H1 (cell line): ENCODE measurements around the gene CFB. TPM values are rescaled to one million over a fixed set of nuclear protein-coding genes. Genes with fewer than 3 reads are reported as not detected.

Source experiments
- CTCF ChIA-PET: fragments of 300-600 bp; sonication (Branson Sonifier 250); formaldehyde crosslinking; loops from one replicate; lab custom pipeline; 2021; ENCODE audit not compliant: partially characterized antibody; lab: Charles Lee
- POLR2A ChIA-PET: fragments of 300-600 bp; sonication (Branson Sonifier 250); formaldehyde crosslinking; loops from one replicate; lab custom pipeline; 2021; ENCODE audit warnings: inconsistent platforms; ENCODE audit not compliant: partially characterized antibody; lab: Charles Lee
- DNase-seq, 2 experiments: peaks; one replicate each; pipeline versions ENCODE4 v3.0.0 to v3.0.0-alpha.2; 2010 to 2022; ENCODE audit warnings: low spot score in 2 of 2, low read depth in 1 of 2, mixed read lengths in 1 of 2
- FAIRE-seq: peaks from 2 replicates; lab custom pipeline; 2011; peaks lifted over from hg19 to GRCh38; lab: Jason Lieb, UNC
- H2AFZ ChIP-seq: 2 replicates; pipeline ENCODE4 v1.8.1; 2012; ENCODE audit warnings: low read length, inconsistent platforms
- H2AK5ac ChIP-seq: 2 replicates; pipeline ENCODE4 v1.6.1; 2013; ENCODE audit warnings: low read depth, low read length
- H2BK120ac ChIP-seq: replicated peaks from 2 replicates; pipeline ENCODE3; 2013; ENCODE audit warnings: low read depth, low read length, inconsistent platforms
- H2BK12ac ChIP-seq: 2 replicates; pipeline ENCODE4 v1.6.1; 2013; ENCODE audit warnings: low read depth, low read length
- H2BK15ac ChIP-seq: 2 replicates; pipeline ENCODE4 v1.6.1; 2013; ENCODE audit warnings: low read length
- H2BK20ac ChIP-seq: 2 replicates; pipeline ENCODE4 v1.6.1; 2013; ENCODE audit warnings: low read length
- H2BK5ac ChIP-seq: 2 replicates; pipeline ENCODE4 v1.6.1; 2013; ENCODE audit warnings: low read depth, low read length
- H3K14ac ChIP-seq: 2 replicates; pipeline ENCODE4 v1.6.1; 2013; ENCODE audit warnings: inconsistent platforms; ENCODE audit not compliant: insufficient read length
- H3K18ac ChIP-seq: 2 replicates; pipeline ENCODE4 v1.6.1; 2013; ENCODE audit warnings: low read length; ENCODE audit errors: extremely low read depth
- H3K23ac ChIP-seq: 2 replicates; pipeline ENCODE4 v1.6.1; 2013; ENCODE audit warnings: inconsistent platforms; ENCODE audit not compliant: insufficient read length
- H3K23me2 ChIP-seq: 2 replicates; pipeline ENCODE4 v1.6.1; 2013; ENCODE audit warnings: low read depth, low read length
- H3K27ac ChIP-seq: 2 replicates; pipeline ENCODE4 v1.6.1; 2011; ENCODE audit warnings: low read depth, low read length, inconsistent platforms
- H3K27me3 ChIP-seq, 4 experiments: replicated peaks in 1 of 4; 1 replicate in 1 of 4; 2 replicates in 3 of 4; pipeline versions ENCODE4 v1.6.1 to v1.8.1; 2011 to 2013; ENCODE audit warnings: low read length in 3 of 4, mild to moderate bottlenecking in 3 of 4, inconsistent platforms in 2 of 4, mixed read lengths in 2 of 4, moderate library complexity in 1 of 4; ENCODE audit not compliant: control insufficient read depth in 3 of 4, insufficient read depth in 3 of 4; ENCODE audit errors: extremely low read depth in 1 of 4
- H3K36me3 ChIP-seq, 4 experiments: 2 replicates each; pipeline versions ENCODE4 v1.6.1 to v1.8.1; 2011 to 2013; ENCODE audit warnings: mild to moderate bottlenecking in 4 of 4, low read length in 3 of 4, moderate library complexity in 2 of 4, control low read depth in 1 of 4, inconsistent platforms in 1 of 4; ENCODE audit not compliant: insufficient read depth in 4 of 4, control insufficient read depth in 2 of 4
- H3K4ac ChIP-seq: replicated peaks from 2 replicates; pipeline ENCODE3; 2013; ENCODE audit warnings: low read length, low read depth, mixed read lengths, inconsistent platforms; ENCODE audit not compliant: insufficient read length
- H3K4me1 ChIP-seq, 4 experiments: replicated peaks in 1 of 4; 1 replicate in 1 of 4; 2 replicates in 3 of 4; pipeline versions ENCODE4 v1.6.1 to v1.8.1; 2011 to 2013; ENCODE audit warnings: low read length in 3 of 4, inconsistent platforms in 2 of 4, mixed read lengths in 1 of 4; ENCODE audit not compliant: insufficient read depth in 4 of 4, control insufficient read depth in 3 of 4
- H3K4me2 ChIP-seq, 2 experiments: 2 replicates each; pipeline versions ENCODE4 v1.6.1 to v1.8.1; 2011 to 2013; ENCODE audit warnings: low read depth in 2 of 2, low read length in 2 of 2, control low read depth in 1 of 2, inconsistent platforms in 1 of 2, mild to moderate bottlenecking in 1 of 2; ENCODE audit not compliant: insufficient read depth in 1 of 2
- H3K4me3 ChIP-seq, 4 experiments: fragments of 200-600, 300-600 bp in 1 of 4; sonication (generic), shearing (Covaris generic), sonication (Bioruptor Twin) in 1 of 4; 2 replicates each; pipeline versions ENCODE4 v1.5.1 to v1.8.1; 2011 to 2016; ENCODE audit warnings: low read length in 4 of 4, low read depth in 3 of 4, control low read depth in 2 of 4, inconsistent platforms in 2 of 4, mild to moderate bottlenecking in 2 of 4, mixed read lengths in 1 of 4, moderate library complexity in 1 of 4; ENCODE audit not compliant: insufficient read depth in 2 of 4; ENCODE audit errors: extremely low read depth in 1 of 4
- H3K56ac ChIP-seq: replicated peaks from 2 replicates; pipeline ENCODE3; 2013; ENCODE audit warnings: low read depth, mild to moderate bottlenecking, mixed read lengths, low read length, inconsistent platforms; ENCODE audit not compliant: insufficient read length
- H3K79me1 ChIP-seq: 2 replicates; pipeline ENCODE4 v1.6.1; 2013; ENCODE audit warnings: low read depth, low read length, control low read depth
- H3K79me2 ChIP-seq, 2 experiments: 2 replicates each; pipeline versions ENCODE4 v1.6.1 to v1.8.1; 2012 to 2013; ENCODE audit warnings: low read length in 2 of 2, mild to moderate bottlenecking in 2 of 2, inconsistent platforms in 1 of 2; ENCODE audit not compliant: insufficient read depth in 2 of 2, control insufficient read depth in 1 of 2
- H3K9ac ChIP-seq, 4 experiments: replicated peaks in 1 of 4; 1 replicate in 1 of 4; 2 replicates in 3 of 4; pipeline versions ENCODE4 v1.6.1 to v1.8.1; 2011 to 2013; ENCODE audit warnings: low read depth in 3 of 4, low read length in 3 of 4, control low read depth in 2 of 4, mild to moderate bottlenecking in 2 of 4, moderate library complexity in 2 of 4, inconsistent platforms in 1 of 4; ENCODE audit errors: extremely low read depth in 1 of 4
- H3K9me3 ChIP-seq, 2 experiments: 2 replicates each; pipeline versions ENCODE4 v1.6.1 to v1.8.1; 2012 to 2013; ENCODE audit warnings: mild to moderate bottlenecking in 2 of 2, moderate library complexity in 2 of 2, control low read depth in 1 of 2, inconsistent platforms in 1 of 2, low read depth in 1 of 2, low read length in 1 of 2, mixed read lengths in 1 of 2; ENCODE audit not compliant: insufficient read depth in 2 of 2
- H4K20me1 ChIP-seq, 2 experiments: replicated peaks in 1 of 2; 2 replicates each; pipeline versions ENCODE3 to v1.8.1; 2011 to 2013; ENCODE audit warnings: inconsistent platforms in 2 of 2, low read length in 2 of 2, mild to moderate bottlenecking in 1 of 2; ENCODE audit not compliant: insufficient read depth in 2 of 2, control insufficient read depth in 1 of 2
- H4K5ac ChIP-seq: 2 replicates; pipeline ENCODE4 v1.6.1; 2013; ENCODE audit warnings: low read length, low read depth, mixed read lengths, inconsistent platforms; ENCODE audit not compliant: insufficient read length
- H4K8ac ChIP-seq: 2 replicates; pipeline ENCODE4 v1.8.0; 2013; ENCODE audit warnings: mild to moderate bottlenecking, moderate library complexity, low read length, inconsistent platforms; ENCODE audit not compliant: insufficient read depth; ENCODE audit errors: extremely low read depth
- H4K91ac ChIP-seq: replicated peaks from 2 replicates; pipeline ENCODE3; 2013; ENCODE audit warnings: low read length, mixed read lengths, inconsistent platforms; ENCODE audit not compliant: insufficient read length
- E2F6 ChIP-seq: IDR thresholded peaks from 2 replicates; pipeline ENCODE4 v1.6.1; 2012; ENCODE audit warnings: inconsistent platforms
- SUZ12 ChIP-seq: fragments of 200-600 bp; sonication (generic); IDR thresholded peaks from 2 replicates; pipeline ENCODE4 v1.6.1; 2012; ENCODE audit warnings: mild to moderate bottlenecking, inconsistent platforms, low read length, moderate library complexity, mixed read lengths
- WGBS, 2 experiments: shearing (Covaris generic) in 1 of 2; methylation state at CpG; one replicate each; pipeline versions ENCODE4 v1.1.6 to v1.1.7; 2013 to 2015; ENCODE audit warnings: low lambda C conversion rate in 2 of 2, mixed read lengths in 2 of 2, inconsistent platforms in 1 of 2, low coverage in 1 of 2, missing lambda C conversion rate in 1 of 2; ENCODE audit not compliant: insufficient replicate concordance in 2 of 2, insufficient coverage in 1 of 2, insufficient read length in 1 of 2; ENCODE audit errors: extremely low coverage in 1 of 2, missing lambda C conversion rate in 1 of 2; 5-methylcytosine and 5-hydroxymethylcytosine counted together
- polyA plus RNA-seq, 7 experiments: library from polyadenylated mRNA; depleted of rRNA in 3 of 7; stranded (reverse) in 5 of 7; unstranded in 2 of 7; fragments of >200 nt in 5 of 7; fragments of 200-250 nt in 2 of 7; gene quantifications; 1 replicate in 5 of 7; 2 replicates in 1 of 7; 4 replicates in 1 of 7; pipeline versions ENCODE4 v1.2.1 to v1.2.3, GENCODE V29; 2011 to 2013; ENCODE audit warnings: missing spikeins in 2 of 7, mixed read lengths in 2 of 7
- total RNA-seq: library from RNA; stranded (reverse); fragmentation: NEBNext Ultra II Directional; extraction: Animal tissue kit (Norgen Biotek cat#: 25700); gene quantifications from 2 replicates; pipeline ENCODE4 v1.2.1, GENCODE V29; 2021

The CFB gene
- total and polyA plus RNA-seq, 2 of the 8 experiments (the other 6 are each of a cell fraction or from before 2014, with no cell fraction given) = 0.09 TPM; not detected in 1

DNA sequence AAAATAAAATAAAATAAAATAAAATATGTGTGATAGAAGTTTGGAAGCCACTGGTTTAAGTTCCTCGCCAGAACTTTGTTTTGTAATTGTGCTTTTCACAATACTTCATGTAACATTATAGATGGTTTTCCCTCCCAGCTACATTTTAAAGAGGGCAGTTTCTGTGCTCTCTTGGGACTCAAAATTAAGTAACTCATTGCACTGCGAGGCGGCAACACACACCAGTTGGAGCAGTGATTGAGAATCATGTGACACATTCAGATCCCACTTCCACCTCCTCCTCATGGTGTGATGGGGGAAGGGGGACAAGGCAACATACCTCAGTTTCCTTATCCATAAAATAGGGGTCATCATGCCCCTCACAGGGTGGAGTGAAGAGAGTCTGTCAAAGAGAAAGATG is 10.9 kb upstream of the CFB start:
- no peak for FAIRE-seq
- no peak overlapping the region for H3K4me3 ChIP-seq
- no peak overlapping the region for H2BK15ac ChIP-seq
- 87% methylated on average over 3 of the region's 3 CpGs; no CpG with 5 or more reads in 1 of the 2 experiments for WGBS, 2 experiments
- H4K91ac ChIP-seq = no peak overlapping the region
- H3K4ac ChIP-seq = no peak overlapping the region
- no peaks in the 10 kb centered on the region for H3K79me2 ChIP-seq
- no peak overlapping the region for H2BK20ac ChIP-seq
- no peak overlapping the region for H3K27ac ChIP-seq
- no peak overlapping the region for H2BK5ac ChIP-seq
- H3K79me1 ChIP-seq = no peaks in the 10 kb centered on the region
- no peak overlapping the region for H3K56ac ChIP-seq
- no peak overlapping the region for H3K23ac ChIP-seq
- H3K4me2 ChIP-seq = no peak overlapping the region
- H3K27me3 ChIP-seq = no peaks in the 10 kb centered on the region
- no peak overlapping the region for H2BK120ac ChIP-seq
- no peaks in the 10 kb centered on the region for H3K4me1 ChIP-seq
- TF ChIP-seq SUZ12 = no peak
- peak; percentile 37; the same call in 1 of the 2 replicates for TF ChIP-seq E2F6
- DNase-seq = no peak
- H3K23me2 ChIP-seq = no peaks in the 10 kb centered on the region
- no peak overlapping the region for H2AFZ ChIP-seq
- H3K9ac ChIP-seq = no peak overlapping the region
- peaks cover 4 to 7% of the 10 kb centered on the region in 2 experiments; a peak in 1 of 4 replicates for H3K9me3 ChIP-seq
- no peaks in the 10 kb centered on the region for H4K20me1 ChIP-seq
- no peak overlapping the region for H2AK5ac ChIP-seq
- no peak overlapping the region for H3K18ac ChIP-seq
- CTCF ChIA-PET = interaction anchor here (1.4 to 1.6 kb wide), 2 partner anchors 12 to 17 kb away, joined by 7 read pairs; no protein-coding TSS in a partner anchor
- no peaks in the 10 kb centered on the region for H3K36me3 ChIP-seq
- no peak overlapping the region for H4K5ac ChIP-seq
- no peak overlapping the region for H4K8ac ChIP-seq
- no peak overlapping the region for H3K14ac ChIP-seq
- no peak overlapping the region for H2BK12ac ChIP-seq
- POLR2A ChIA-PET = interaction anchor here (1.4 kb wide), 1 partner anchor 13 kb away, joined by 5 read pairs; no protein-coding TSS in a partner anchor
